Islet of Langerhans (tissue), 1 donor: ENCODE data around the gene MYF5.
A peak's percentile ranks its signal among the peaks of the same experiment; 100 is the strongest.

Experiments used
- FAIRE-seq: peaks from one replicate; lab custom pipeline; 2011; peaks lifted over from hg19 to GRCh38; lab: Jason Lieb, UNC

The MYF5 gene

DNA sequence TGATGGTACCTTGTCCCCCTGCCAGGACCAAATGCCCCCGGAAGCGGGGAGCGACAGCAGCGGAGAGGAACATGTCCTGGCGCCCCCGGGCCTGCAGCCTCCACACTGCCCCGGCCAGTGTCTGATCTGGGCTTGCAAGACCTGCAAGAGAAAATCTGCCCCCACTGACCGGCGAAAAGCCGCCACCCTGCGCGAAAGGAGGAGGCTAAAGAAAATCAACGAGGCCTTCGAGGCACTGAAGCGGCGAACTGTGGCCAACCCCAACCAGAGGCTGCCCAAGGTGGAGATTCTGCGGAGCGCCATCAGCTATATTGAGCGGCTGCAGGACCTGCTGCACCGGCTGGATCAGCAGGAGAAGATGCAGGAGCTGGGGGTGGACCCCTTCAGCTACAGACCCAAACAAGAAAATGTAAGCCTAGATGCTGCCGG is 8.9 kb upstream of the MYF5 start:
- FAIRE-seq: no peak

DNA sequence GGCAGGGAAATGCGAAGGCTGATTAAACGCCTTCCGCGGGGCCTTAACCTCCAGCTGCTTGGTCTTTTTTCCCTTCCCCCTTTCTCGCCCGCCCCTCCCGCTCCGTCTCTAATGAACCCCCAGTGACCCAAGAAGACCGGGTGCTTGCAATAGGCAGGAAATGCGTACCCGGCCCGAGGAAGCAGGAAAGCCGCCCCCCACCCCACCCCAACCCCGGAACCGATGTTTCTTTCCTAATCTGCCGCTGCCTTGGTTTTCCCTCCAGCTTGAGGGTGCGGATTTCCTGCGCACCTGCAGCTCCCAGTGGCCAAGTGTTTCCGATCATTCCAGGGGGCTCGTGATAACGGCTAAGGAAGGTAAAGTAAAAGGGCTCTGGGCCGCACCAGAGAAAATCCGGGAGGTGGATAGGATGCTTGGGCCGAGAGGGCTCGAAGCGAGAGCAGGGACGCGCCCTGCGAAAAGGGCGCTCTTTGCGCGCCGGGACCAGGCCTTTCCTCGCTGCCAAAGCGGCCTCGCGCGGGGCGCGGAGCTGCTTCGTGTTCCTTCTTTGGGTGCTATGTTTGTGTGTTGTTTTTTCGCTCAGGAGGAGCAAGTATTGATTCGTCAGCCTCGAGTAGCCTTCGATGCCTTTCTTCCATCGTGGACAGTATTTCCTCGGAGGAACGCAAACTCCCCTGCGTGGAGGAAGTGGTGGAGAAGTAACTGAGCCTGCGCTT is 8.3 kb upstream of the MYF5 start:
- FAIRE-seq: no peak

DNA sequence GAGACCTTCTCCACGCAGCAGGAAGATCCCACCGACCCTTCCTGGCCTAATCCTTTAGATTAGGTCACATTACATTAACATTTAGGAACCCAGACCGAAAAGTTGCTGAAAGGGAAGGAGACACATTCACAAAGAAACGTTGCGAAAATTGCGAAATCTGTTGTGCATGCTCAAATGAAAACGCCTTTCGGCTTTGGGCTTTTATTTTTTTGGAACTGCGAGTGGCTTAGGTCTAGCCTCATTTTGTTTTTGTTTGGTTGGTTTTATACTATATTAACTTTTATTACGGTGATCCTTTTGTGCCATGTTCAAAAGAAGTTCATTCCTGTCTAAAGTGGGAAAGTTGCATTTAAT is 7.8 kb upstream of the MYF5 start:
- FAIRE-seq: no peak

DNA sequence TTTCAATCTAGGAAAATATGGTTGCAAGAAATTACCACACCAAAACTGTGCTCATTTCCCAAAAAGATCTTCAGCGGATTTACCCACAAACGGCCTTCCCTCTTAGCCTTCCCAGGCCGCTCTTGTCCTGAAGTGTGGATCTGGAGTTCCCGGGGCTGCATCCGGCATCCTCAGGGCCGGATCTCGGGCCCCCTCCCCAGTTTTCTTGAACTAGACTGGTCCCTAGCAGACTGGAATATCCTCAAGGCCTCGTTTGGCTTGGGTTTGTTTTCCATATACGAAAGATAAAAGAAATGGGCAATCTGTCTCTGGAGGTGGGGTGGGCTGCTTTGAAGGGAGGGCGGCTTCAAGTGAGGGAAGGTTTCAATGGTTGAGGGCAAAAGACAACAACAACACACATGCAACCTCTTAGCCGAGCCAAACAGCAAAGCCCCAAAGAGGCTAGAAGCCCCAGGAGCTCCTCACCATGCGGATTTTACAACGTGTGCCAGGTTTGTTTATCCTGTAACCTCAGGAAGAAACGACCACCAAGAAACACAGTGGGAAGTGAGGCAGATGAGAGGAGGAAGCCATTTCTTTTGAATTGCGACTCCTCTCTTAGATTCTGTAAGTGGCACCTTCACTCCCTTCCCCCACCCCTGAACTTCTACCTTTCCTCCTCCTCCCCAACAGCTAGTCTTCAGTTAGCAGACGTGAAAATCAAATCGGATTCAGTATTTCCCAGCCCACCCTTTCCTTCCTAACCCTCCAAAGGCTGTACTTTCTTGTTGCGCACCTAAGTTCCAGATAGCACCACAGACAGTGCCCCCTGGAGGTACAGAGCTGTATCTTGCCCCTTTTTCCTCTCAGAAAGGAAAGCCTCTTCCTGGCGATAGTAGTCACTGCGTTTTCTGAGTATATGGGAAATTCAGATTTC is 6.6 kb upstream of the MYF5 start:
- no peak for FAIRE-seq

DNA sequence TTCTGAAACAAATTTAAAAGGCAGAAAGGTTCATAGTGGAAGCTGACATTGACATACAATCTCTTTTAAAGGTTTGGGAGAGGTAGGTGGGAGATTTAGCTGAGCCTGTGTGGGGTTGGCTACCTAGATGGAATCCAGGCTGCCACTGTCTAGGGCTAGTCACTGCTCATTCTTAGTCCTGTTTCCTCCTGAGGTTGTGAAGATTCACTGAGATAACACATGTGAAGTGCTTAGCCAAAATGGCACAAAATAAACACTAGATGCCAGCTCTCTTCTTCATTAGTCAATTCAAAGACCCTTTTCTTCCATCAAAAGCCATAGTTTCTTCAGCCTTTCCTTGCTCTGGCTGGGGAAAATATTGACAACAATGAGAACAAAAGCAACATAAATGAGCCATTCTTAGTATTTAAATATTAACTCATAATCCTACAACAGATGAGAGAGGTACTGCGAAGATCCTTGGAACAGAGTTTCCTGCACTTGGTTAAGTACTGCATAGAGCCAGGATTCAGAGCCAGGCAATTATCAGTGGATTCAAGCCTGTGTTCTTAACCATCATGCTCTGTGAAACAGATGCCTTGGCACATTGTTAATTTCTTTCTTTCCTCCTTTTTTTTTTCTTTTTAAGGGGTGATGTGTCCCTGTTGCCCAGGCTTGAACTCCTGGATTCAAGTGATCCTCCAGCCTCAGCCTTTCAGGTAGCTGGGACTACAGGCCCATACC is 5.8 kb upstream of the MYF5 start:
- no peak for FAIRE-seq

DNA sequence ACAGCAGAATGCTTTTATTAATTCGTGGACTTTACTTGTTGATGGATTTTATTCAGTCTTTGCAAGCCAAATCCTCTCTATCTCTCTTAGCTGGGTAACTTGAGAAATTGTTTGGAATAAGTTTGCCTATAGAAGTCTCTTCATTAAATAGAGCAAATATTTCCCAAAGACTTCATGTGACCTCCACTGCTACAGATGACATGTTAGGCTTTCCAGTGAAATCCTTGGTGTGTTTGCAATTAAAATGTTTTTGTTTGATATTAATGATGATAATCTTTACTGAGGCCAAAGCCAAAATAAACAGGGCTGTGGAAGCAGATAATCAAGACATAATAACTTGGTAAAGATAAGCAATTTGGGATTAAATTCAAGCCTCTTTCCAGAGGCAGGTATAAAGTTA is 4.8 kb upstream of the MYF5 start:
- FAIRE-seq: no peak

DNA sequence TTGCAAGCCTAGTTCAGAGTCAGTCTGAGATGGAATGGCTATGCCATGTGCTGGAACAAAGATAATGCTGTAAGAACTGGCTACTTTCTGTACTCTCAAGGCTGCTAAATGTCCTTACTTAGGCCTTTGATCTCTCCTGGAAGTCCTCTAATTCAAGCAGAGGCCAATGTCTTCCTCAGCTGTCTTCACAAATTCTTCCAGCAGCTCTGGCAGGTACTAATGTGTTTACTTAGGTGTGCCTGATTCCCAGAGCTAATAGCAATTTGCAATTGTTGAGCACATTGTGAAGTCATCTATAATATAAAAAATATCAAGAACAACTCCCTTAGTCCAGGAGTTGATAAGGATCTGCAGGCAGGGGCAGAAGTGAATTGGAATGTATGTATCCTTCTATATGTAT is 3.8 kb upstream of the MYF5 start:
- no peak for FAIRE-seq

DNA sequence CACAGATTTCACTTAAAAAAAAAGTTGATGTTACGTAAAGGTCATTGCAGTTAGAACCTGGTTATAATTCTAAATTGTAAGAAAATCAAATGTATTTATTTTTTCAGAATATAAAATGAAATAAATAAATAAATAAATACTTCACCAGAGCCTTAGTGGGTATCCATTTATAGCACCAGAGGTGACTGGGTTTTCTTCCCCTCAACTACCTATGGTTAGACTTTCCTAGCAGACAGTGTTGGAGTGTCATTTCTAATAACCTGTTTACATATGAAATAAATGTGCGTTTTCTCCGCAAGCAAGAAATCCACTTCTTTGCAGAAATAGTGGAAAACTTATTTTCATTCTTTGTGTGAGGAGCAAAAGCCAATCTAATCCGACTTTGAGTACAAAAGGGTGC is 3.3 kb upstream of the MYF5 start:
- FAIRE-seq: no peak

DNA sequence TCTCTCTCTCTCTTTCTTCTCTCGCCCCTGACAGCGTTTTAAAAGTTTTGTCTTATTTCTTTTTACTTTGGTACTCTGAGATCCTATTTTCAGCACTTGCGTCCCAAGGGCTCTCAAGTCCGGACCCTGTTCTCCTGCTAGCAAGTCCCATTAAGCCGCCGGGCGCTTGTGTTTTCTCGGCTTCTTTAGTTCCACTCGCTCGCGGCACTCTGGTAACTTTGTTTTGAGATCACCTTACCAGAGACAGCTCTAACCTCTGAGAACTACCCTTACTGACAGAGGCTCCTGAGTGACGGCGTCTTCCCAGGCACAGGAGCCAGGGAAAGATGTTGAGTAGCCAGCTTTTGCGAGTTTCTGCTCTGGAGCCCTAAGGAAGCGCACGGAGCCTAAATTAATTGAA is 2.7 kb upstream of the MYF5 start:
- no peak for FAIRE-seq

DNA sequence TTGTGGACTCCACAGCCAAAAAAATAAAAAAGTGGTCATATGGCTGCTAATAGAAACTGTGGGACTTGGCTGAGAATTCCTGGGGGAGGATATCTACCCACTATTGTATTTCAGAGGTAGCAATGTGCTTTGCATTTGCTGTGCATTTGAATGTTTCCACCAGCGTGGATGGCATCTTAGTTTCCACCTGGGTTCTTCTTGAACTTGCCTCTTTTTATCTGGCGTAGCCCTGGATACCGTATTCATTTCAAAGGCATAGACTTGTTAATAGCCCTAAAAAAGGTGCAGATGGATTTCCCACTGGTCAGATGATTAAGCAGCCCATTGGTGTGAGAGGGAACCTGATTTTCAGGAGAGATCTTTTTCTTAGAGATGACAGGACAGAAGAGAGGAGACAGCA is 1.9 kb upstream of the MYF5 start:
- FAIRE-seq: no peak

DNA sequence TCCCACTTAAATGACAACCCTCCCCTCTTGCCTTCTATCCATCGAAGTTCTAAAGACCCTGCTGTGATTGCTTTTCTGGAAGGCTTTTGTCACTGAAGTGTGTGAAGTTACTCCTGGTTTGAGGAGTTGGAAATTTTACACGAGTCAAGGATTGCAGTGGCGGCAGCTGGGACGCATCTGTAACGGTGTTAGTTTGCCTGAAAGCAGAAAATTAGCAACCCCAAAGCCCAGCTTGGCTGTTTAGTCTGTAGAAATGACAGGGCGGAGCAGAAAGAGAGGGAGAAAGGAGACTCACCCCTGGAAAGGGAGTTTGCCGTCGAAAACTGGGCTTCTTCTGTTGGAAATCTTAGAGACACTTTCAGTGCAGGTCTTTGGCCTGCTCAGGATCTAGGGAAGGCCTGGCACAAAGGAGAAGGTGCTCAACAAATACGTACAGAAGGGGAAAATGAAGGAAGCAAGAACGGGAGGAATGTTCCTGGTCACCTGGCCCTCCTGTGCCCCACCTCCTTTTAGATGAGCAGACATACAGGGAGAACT is 931 bp upstream of the MYF5 start:
- no peak for FAIRE-seq

DNA sequence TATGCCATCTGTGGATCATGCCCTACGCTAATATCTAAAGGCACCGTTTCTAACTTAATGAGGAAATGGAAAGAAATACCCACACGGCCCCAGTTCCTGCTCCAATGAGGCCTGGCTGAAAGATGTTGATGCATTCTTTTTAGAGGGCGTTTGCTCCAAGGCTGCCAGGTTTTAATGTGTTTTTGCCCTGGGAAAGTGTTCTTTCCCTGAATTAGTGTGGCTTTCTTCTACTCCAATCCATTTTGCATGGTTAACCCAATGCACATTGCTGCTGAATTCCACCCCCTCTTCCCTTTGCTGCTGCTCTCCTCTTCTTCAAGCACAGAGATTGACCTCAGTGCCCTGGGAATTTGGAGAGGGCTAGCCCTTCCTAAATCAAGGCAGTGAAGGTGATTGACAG is 1.1 kb downstream of the MYF5 start:
- no peak for FAIRE-seq

DNA sequence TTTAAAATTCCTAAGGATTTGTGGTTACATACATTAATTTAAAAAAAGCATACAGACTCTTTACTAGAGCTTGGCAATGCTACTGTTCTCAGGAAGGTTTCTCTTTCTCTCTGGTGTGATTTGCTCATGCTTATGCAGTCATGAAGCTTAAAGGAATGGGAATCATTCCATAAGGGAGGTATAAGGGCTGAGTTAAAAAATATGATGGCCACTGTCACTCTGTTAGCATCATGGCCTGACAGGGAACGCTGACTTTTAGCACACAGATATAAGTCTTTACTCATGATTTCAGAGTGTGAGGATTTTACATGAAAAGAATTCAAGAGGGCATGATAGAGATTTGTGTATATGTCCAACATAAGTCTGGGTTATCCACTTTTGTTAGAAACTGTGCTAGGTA is 3.8 kb downstream of the MYF5 start:
- FAIRE-seq: no peak

DNA sequence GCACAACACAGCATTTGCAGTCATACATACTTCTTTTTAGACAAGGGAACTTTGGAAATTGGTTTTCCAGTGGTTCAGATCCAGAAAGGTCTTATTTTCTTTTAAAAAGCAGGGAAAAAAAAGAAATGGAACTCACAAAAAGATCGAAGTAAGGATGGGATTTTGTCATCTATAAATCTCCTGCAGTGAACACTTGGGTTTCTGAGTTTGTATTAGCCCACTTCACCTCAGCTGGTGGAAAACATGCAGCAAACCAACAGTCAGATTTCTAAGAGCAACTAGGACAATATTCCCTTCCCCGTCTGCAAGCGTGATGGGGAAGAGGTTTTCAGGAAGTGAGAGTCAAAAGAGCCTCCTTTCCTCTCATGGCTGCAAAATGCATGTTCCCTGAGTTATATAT is 4.6 kb downstream of the MYF5 start:
- FAIRE-seq: no peak

DNA sequence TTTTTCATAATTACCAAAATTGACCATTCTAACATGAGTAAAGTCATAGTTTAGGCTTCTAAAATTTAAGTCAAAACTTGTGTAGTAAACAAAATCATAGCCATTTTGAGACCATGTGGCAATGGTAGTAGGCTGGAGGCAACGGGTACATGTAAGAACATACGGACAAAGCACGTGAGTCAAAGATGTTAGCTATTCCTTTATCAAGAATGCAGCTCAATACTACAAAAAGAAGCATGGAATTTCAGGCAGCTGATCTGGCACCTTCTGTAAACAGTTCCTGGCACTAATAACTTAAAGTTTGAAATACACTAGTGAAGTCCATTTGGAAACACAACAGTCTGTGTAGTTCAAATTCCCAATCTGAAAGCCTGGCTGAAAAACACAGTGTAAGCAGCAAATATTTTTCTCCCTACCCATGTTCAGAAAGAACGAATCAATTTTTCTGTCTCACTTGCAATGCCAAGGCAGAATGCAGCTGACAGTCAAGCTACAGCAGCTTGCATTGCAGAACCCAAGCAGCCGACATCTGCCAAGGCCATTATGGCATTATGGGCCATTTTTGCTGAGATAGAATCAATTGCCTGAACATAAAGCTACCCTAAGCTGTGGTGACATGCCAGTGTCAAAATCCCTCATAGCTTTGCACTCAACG is 29.3 kb downstream of the MYF5 start:
- FAIRE-seq: no peak

DNA sequence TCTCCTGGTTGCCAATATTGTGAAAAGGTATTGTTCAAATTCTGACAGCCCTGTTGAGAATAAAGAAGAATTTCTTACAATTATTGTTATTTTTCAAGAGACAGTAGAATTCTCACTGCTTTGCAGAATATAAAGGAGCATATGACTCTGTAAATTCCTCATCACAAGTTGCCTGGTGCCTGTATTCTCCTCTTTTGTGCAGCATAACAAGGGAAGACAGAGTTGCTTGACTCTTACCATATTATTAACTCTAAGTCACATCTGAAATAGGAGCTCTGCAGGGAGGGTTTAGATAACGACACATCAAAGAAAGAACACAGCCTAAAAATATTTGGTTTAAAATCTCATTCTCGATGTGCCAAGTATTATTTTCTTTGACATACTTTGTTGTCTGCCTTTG is 31.1 kb downstream of the MYF5 start:
- no peak for FAIRE-seq

DNA sequence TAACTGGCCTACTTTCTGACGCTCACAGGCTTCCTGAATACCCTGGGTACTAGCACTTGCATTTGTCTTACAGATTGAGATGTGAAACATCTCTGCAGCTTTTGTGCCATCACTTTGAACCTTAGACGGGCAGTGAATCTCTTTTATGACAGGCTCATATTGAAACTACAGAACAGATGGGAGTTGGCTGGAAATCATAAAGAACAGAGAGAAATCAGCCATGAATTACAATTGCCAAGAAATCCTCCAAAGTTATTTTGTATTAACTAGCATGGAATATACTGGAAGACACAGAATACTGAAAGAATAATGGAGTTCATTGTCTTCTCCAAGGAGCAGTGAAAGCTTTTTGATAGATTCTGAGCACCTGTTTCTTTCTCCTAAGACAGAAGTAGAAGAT is 32.7 kb downstream of the MYF5 start:
- no peak for FAIRE-seq

DNA sequence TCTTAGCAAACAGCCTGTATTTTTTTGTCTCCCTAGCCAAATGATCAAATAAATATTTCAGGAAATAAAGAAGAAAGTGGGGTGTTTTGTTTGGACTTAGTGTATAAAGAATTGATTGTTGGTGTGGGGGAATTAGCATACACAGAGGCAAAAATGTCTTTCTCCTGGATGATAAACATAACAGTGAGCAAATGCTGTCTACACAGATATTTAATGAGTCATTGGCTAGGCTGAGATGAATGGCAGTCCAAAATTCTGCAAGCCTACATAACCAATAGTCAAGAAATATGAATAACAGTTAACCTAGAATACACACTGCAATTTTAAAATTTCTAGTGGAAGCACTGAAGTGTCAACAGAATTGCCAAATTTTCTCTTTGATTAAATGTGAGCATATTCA is 35.8 kb downstream of the MYF5 start:
- FAIRE-seq: no peak

DNA sequence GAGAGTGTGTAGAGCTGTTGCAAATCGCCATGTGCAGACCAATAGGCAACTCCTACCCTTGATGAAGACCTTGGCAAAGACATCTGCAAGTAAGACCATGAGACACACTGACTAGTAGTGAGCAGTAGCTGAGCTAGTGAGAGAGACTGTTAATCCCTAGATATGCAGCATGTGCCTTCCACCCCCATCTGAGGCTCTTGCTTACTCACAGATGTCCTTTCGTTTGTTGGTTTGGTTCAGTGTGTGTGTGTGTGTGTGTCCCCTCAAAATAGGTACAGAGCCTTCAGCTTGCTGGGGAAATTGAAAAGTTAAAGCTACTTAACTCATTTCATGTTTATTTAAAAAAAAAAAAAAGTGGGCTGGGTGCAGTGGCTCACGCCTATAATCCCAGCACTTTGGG is 37.6 kb downstream of the MYF5 start:
- no peak for FAIRE-seq

DNA sequence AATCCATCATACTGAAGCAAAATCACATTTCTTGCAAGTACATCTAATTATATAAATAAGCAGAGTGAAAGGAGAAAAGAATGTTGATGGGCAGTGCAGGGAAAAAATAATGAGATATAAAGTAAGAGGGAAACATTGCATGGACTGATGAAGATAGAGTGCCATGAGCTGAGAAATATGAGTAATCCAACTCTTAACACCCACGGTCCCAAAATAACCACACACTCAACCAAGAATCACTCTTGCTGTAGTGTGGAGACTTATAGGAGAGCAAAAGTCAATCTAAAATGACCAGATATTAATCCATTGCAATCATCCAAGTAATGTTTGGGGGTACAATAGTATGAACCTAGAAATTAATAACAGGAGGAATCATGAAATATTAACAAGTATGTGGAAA is 40.2 kb downstream of the MYF5 start:
- no peak for FAIRE-seq

DNA sequence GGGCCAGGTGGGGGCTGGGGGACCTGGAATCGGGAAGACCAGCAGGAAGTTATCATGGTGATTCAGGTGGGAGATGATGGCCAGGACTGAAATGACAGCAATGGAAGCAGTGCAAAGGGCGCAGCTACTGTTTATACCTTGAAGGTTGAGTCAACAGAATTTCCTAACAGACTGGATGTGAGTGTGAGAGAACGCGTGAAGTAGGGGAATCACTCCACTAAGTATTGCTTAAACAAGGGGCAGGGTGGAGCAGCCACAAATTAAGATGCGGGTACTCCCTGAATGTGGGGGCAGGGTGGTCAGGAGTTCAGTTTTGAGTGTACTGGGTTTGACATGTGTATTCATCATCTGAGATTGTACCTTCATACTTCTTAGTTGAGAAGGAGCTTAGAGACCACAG is 45.1 kb downstream of the MYF5 start:
- no peak for FAIRE-seq

DNA sequence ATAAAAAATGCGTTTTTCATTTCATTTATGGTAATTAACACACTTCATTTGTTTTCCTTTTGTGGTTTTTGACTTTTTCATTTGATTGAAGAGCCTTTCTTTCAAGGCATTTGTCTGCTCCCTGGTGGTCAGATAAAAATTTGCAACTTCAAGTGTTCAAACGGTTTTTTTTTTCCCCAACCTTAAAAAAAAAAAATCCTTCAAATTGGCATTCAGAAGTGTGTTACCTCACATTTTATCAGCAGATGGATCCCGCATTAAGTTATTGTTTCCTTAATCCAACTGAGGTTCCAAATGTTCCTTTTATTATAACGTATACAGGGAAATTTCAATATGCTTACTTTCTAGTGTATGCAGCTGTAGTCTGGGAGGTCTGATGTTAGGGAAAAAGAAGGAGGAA is 47.2 kb downstream of the MYF5 start:
- FAIRE-seq: peak; percentile 90

DNA sequence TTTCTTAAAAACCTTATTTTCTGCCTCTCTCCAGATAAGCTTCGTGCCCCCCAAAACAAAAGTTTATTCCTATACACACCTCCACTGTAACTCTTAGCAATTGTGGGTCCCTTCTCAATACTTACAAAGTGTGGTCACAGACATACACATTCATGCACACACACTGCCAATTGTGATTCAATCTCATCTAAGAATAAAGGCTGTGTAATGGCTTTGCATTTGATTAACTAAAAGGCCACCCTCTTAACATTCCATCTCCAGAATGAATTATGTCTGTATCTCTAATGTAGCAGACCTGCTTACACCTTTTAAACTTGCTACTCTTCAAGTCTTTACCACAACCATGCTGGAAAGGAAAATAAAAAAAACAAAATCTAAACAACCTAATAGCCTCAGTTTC is 49.5 kb downstream of the MYF5 start:
- FAIRE-seq: no peak
